T follicular helper cell (primary cell): ENCODE measurements around the gene FGF12.

Source experiments
- DNase-seq: peaks from one replicate; pipeline ENCODE4 v3.0.0-alpha.2; 2020; ENCODE audit warnings: low read depth

Gene FGF12

GRCh38 chr3:192496905-192497587 is 230.3 kb downstream of the FGF12 start:
- no peak for DNase-seq

GRCh38 chr3:192494174-192494573 is 233.2 kb downstream of the FGF12 start:
- no peak for DNase-seq

GRCh38 chr3:192490720-192491119 is 236.6 kb downstream of the FGF12 start:
- no peak for DNase-seq

- no peak for DNase-seq
These were observed 237.8 kb downstream of the FGF12 start for GRCh38 chr3:192489579-192489978.

- DNase-seq, result no peak
These were observed 240.3 kb downstream of the FGF12 start for GRCh38 chr3:192487033-192487432.

GRCh38 chr3:192482809-192483208 is 244.5 kb downstream of the FGF12 start:
- no peak for DNase-seq

GRCh38 chr3:192482391-192482790 is 244.9 kb downstream of the FGF12 start:
- DNase-seq, result no peak

- DNase-seq, result no peak
These were observed 245.7 kb downstream of the FGF12 start for GRCh38 chr3:192481638-192482037.

GRCh38 chr3:192467230-192468140 is 259.9 kb downstream of the FGF12 start:
- DNase-seq, result peak; percentile 23

- DNase-seq, result no peak
These were observed 278.3 kb downstream of the FGF12 start for GRCh38 chr3:192449036-192449435.

GRCh38 chr3:192445770-192446644 is 281.3 kb downstream of the FGF12 start:
- DNase-seq, result no peak

- no peak for DNase-seq
These were observed 282.6 kb downstream of the FGF12 start for GRCh38 chr3:192444791-192445106.

GRCh38 chr3:192444096-192444790 is 283.1 kb downstream of the FGF12 start:
- DNase-seq, result peak; percentile 12

- DNase-seq, result no peak
These were observed 292.1 kb downstream of the FGF12 start for GRCh38 chr3:192435241-192435640.

GRCh38 chr3:192434186-192434585 is 293.2 kb downstream of the FGF12 start:
- no peak for DNase-seq

- no peak for DNase-seq
These were observed 293.6 kb downstream of the FGF12 start for GRCh38 chr3:192433704-192434103.

GRCh38 chr3:192422997-192423342 is 304.4 kb downstream of the FGF12 start:
- DNase-seq, result no peak

- DNase-seq, result no peak
These were observed 304.9 kb downstream of the FGF12 start for GRCh38 chr3:192422321-192422996.

- DNase-seq, result no peak
These were observed 308.0 kb downstream of the FGF12 start for GRCh38 chr3:192419312-192419711.

GRCh38 chr3:192417559-192418055 is 309.7 kb downstream of the FGF12 start:
- DNase-seq, result no peak

GRCh38 chr3:192417017-192417416 is 310.3 kb downstream of the FGF12 start:
- DNase-seq, result no peak
